Measurements from ENCODE around the gene LONP2.
"Not testable (repeated sequence)": the region's sequence is repeated elsewhere in the genome, so short reads cannot be mapped to it uniquely, and the experiment has no call there.

Gene LONP2

DNA sequence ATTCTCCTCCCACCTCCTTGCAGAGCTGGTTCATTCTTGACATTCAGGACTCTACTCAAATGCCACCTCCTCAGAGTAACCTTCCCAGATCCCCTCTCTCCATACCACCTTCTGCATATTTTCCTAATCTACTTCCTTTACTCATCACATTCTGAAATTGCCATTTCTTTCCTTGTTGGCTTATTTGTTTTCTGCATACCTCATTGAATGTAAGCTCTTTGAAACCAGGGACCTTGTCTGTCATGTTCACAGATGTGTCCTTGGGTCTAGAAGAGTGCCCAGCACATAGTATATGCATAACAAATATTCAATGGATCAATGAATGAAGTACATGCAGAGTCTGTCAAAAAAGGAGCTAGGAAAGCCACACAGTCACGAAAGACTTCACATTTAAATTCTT is 7.8 kb upstream of the LONP2 start:
- DNase-seq = no peak

DNA sequence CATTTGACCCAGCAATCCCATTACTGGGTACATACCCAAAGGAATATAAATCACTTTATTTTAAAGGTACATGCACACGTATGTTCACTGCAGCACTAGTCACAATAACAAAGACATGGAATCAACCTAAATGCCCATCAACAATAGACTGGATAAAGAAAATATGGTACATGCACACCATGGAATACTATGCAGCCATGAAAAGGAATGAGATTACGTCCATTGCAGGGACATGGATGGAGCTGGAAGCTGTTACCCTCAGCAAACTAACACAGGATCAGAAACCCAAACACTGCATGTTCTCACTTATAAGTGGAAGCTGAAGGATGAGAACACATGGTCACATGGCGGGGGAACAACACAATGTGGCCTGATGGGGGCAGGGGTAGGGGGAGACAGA is 4.0 kb upstream of the LONP2 start:
- not testable (repeated sequence) for DNase-seq

DNA sequence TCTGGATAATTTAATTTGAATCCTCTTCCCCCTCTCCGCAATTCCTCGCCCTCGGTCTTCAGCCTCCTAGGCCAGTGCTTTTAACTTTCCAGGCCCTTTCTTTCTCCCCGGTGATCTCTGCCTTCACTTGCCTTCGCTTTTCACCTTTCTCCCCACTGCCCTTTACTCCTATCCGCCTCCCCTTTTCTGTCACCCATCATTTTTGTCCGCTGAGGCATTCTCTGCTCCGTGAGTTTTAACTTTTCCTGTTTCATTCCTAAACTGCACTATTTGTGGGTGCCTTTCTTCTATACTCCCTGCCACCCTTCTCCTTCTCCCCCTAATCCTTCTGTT is 729 bp downstream of the LONP2 start:
- no peak for DNase-seq

DNA sequence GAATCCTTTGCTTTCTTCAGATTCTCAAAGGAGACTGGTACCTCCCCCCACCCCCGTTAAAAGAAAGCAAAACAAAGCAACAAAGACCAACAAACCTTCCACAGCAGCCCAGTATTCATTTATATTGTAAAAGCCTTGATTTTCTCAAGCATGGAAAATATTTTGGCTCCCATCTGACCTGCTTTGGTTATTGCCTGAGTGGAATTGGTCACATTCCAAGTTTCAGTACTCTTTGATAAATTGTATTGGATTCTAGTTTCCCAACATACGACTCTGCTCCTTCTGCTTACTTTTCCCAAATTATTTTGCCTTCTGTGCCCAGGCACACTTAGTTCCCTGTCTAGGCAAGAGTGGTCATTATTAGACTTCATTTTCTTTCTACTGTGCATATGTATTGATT is 2.0 kb downstream of the LONP2 start:
- DNase-seq = peak; percentile 4

DNA sequence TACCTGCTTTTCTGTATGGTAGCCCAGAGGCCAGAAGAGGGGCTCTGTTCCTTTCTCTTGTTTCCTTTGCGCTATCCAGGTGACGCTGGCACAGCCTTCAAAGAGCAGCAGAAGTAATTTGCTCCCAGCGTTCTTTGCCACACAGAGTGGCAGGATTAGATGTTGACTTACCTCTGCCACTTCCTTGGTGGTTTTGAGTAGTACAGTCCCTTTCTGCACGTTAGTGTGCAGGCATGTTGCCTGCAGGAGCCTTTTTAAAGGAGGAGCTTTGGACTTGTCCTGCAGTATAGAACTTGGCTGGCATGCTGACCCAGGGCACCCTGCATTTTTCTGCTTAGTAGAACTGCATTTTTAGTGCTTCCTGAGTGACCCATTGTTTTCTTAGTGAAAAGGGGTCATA is 3.2 kb downstream of the LONP2 start, which contains the start of gene ABCC11:
Gene ABCC11 (minus strand): TSS at position 229 of the 400 bp plus-strand sequence. CDS start 15,618 bp downstream, outside the sequence.
- no peak for DNase-seq

DNA sequence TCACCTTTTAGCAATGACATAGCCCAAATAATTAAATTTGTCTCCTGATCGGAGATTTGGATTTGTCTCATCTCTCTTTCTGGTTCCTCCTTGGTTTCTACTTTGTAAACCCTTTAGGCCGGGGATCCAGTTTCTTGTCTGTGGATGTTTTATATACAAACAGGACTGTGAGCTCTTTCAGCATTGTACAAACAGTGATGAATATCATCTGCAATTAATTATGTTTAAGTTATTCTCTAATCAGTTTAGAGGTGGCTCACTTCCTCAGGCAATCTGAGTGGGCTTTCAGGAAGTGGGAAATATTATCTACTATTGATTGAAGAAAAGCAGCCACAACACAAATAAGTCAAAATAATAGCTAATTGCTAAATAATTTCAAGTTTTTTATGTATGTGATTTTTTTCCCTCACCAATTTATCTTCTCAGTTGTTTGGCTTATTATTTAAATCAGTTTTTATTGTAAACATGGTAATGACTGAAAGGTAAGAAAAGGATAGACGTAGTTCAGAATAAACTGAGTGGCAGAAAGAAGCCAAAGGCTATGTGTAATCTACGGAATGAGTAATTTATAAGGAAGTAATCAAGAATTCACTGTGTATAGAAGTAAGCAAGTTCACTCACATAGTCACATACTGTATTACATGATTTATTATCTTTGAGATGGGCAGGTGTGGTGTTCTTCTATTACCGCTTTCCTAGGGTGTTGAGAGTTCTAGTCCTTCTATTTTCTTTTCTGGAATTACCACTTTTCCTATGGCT is 6.6 kb downstream of the LONP2 start:
- no peak for DNase-seq

DNA sequence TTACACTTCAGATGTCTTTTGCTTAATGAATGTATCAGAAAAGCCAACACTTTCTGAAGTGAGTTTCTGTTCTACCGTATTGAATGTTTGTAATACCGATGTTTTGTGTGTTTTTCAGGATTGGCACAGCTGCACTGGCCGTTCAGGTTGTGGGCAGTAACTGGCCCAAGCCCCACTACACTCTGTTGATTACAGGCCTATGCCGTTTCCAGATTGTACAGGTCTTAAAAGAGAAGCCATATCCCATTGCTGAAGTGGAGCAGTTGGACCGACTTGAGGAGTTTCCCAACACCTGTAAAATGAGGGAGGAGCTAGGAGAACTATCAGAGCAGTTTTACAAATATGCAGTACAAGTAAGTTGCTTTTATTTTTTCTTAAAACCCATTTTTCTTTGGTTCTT is 7.9 kb downstream of the LONP2 start:
- DNase-seq = no peak

DNA sequence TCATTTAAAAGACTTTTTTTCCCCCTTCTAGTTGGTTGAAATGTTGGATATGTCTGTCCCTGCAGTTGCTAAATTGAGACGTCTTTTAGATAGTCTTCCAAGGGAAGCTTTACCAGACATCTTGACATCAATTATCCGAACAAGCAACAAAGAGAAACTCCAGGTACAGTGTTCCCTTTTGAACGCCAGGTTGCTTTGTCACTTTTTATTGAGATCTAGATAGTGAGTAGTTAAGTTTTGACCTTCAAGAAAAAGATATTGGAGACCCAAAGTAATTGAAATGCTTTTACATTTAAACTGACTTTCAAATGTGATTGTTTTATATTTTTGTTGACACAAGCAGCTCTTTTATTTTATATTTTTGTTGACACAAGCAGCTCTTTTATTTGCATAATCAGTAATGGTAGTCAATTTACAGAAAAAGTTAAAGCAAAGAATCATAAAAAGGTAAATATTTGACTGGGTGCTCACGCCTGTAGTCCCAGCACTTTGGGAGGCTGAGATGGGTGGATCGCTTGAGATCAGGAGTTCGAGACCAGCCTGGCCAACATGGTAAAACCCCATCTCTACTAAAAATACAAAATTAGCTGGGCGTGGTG is 12.6 kb downstream of the LONP2 start:
- DNase-seq = no peak

DNA sequence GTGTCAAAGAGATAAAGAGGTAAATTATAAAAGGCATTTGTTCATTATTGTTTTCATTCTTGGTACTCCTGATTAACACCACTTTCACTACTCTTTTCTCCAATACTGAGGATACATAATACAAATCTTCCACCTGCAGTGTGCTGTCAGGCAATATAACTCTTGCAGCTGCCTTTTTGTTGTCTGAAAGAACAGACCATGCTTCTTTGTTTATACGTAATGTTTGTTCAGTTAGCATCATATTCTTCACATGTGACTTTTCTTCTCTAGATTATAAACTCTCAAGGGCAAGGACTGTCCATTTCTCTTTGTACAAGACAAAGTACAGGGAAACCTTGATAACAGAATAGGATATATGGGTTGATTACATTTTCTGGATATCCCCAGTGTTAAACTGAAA is 17.5 kb downstream of the LONP2 start:
- DNase-seq = no peak

DNA sequence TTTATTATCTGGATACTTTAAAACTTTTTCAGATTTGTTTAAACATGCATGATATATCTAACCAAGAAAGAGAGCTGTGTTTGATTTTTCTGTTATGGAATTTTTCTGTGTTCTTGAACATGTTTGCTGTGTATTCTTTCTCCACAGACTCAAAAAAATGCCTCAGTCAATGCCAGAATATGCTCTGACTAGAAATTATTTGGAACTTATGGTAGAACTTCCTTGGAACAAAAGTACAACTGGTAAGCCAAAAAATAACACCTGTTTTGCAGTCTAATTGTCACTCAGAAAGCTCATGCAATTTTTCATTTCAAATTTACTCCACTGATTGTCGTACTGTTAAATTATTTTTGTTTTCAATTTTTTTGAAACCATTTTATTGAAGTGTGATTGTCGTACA is 18.5 kb downstream of the LONP2 start:
- no peak for DNase-seq

DNA sequence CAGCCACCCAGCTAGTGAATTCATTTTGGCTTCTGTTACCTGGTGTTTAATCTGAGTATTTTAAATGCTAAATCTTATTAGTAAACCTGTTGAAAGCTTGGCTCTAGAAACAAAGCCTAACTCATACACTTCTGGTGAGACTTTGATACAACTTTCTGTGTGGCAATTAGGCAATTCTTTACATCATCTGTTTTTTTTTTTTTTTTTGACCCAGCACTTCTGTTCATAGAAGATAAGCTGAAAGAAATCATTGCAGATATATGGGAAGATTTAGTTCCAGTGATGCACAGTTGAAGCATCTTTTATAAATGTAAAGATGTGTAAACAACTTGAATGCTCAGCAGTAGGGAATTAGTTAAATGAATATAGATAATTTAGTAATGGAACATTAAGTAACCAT is 24.9 kb downstream of the LONP2 start:
- no peak for DNase-seq

DNA sequence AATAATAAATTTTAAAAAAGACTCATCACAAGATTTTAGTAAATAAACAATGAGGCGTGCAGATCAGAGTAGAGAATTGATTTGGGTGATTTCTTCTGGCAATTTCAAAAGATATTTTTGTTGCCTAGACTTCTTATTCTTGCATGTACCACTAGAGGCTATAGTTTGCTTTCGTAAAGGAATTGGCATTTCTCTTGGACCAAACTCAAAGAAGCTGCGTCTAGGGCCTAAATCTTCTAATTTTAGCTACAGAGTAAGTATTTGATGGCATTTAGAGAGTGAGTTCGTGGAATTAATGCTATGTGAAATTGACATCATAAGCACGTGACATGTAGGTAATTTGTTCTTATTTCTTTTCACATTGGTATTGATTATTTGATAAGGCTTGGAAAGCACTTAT is 27.6 kb downstream of the LONP2 start:
- peak; percentile 28 for DNase-seq

DNA sequence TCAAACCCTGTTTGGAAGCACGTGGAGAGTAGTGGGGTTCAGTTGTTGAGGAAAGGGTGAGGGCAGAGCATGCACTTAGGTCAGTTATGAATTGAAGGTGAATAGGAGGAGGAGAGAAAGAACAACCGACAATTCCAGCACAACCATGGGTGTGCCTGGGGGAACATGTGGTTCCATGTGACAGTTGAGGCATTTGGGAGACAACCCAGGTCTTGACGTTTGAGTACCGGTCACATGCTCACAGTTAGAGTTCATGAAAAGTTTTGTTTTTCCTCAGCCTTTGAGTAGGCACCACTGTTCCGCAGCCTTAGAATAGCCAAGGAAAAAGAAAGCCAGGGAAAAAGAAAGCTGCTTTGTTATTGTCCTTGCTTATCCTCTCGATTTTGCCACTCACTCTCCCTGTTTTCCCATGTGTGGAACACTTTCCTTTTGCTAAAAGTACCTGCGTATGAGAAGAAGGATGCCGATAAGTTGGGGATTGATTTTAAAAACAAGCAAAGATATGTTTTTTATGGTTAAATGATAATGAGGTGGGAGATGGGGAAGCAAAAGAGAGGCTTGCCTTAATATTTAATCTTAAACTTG is 28.8 kb downstream of the LONP2 start:
- DNase-seq = no peak

DNA sequence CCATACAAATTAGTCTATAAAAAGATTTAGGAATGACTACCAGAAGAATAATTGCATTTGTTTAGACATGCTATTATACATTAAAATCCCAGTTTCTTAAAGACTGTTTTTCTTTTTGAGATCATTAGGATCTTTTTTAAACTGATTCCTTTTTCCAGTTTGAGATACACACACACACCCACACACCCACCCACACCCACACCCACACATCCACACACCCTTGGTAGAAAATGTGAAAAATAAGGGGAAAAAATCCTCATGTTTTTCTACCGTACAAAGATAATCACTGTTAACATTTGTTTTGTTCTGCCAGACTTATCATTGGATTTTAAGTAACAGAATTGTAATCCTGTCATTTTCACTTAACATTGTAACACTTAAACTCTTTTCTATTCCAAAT is 30.4 kb downstream of the LONP2 start:
- DNase-seq = no peak

DNA sequence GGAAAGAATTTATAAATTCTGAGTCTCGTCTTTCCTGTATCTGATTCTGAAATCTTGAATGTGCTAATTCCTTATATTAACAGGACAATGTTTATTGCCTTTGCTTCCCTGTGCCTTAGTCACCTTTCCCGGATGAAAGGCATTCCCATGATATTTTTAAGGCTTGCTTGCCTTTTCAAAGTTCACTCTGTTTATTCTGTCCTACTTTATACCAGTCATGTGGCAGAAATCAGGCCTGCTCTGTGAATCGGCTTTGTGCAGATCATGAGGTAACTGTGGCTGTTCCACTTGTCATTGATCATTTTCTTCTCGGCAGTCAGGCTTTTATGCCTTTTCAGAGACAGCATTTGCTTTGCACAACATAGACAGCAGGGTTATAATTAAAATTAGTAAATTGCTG is 32.0 kb downstream of the LONP2 start:
- DNase-seq = no peak

DNA sequence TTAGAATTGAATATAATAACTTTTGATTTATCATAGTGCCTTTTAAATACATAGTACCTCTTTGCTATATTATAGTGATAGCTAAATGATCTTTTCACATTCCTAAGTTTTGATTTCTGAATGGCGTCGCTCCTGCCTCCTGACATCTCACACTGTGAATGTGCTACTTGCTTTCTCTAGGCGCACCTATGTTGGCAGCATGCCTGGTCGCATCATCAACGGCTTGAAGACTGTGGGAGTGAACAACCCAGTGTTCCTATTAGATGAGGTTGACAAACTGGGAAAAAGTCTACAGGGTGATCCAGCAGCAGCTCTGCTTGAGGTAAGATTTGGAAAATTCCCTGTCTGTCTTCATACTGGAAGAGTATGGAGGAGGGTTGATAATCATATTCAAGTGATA is 33.1 kb downstream of the LONP2 start:
- no peak for DNase-seq

DNA sequence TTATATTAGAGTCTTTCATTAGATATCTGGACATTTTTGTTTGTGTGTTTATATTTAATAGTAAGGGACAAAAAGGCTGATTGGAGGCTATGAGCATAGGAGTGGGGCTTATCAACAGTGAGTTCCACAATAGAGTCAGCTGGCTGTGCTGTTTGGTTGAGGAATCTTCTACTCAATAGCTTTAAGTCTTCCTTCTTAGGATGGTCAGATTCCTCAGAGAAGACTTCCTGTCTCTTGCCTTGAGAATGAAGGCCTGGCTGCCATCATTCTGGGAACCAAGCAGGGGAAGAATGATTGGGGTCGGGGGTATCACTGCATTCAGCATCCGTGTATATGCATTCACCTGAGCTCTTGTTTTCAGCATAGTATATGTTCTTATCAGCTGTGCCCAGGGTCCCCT is 35.1 kb downstream of the LONP2 start:
- DNase-seq = no peak

DNA sequence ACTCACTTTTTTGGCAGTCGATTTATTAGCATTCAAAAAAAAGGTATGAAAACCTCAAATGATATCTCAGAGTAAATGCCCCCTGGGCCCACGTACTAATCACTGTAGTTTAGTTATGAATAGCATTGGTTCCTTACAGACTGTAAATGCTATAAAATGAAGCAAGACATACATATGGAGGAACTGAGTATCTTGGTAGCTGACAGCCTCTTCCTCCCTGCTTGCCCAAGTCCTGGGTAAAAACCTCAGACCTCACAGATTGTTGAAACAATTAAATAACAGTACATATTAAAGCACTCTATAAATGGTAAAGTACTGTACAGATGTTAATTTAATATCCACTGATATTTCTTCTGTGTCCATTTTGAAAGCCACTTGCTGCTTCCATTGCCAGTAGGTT is 36.4 kb downstream of the LONP2 start:
- no peak for DNase-seq

DNA sequence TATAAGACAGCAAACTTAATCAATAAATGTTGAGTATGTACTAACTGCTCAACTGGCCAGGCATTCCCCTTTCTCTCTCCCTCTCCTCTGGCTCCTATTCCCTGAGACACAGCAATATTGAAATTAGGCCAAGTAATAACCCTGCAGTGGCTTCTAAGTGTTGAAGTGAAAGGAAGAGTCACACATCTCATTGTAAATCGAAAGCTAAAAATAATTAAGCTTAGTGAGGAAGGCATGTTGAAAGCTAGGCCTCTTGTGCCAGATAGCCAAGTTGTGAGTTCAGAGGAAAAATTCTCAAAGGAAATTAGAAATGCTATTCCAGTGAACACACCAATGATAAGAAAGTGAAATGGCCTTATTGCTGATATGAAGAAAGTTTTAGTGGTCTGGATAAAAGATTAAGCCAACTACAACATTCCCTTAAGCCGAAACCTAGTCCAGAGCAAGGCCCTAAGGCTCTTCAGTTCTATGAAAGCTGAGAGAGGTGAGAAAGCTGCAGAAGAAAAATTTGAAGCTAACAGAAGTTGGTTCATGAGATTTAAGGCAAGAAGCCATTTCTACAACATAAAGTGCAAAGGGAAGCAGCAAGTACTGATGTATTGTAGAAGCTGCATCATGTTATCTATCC is 38.6 kb downstream of the LONP2 start:
- DNase-seq = no peak

DNA sequence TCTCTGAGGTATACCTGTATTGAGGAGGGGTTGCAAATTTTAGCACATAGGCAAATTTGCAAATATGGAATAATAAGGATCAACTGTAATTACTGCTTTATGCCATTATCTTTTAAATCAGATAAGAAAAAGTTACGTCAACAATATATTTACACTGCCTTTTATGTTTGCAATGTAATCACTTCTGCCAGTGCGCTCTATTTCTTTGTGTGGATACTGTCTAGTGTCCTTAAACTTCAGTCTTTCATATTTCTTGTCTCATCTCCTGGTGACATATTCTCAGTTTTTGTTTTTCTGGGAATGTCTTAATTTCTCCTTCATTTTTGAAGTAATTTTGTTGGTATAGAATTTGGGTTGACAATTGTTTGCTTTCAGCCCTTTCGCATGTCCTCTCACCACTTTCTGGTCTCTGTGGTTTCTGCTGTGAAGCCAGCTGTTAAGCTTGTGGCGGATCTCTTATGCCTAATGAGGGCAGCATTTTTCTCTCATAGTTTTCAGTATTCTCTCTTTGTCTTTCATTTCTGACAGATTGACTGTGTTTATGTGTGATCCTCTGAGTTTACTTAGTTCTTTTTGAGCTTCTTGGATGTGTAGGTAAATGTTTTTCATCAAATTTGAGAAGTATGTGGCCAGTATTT is 40.8 kb downstream of the LONP2 start:
- no peak for DNase-seq

DNA sequence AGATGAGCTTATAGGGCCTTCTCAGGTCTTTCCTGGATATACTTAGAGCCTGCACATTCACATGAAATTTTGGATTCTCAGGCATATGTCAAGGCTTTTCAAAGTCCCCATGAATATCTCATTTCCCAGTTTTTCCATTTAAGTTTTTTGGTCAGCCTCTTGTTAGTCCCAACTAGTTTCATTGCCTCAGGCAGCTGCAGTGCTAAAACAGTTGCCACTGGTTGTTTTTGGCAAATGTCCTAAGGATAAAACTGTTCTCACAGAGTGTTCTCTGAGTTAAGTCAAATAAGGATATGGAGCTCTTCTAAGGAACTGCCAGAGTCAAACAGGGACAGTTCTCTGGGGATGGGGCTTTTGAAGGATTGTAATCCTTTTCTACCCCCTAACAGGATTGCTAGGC is 43.1 kb downstream of the LONP2 start:
- DNase-seq = no peak

DNA sequence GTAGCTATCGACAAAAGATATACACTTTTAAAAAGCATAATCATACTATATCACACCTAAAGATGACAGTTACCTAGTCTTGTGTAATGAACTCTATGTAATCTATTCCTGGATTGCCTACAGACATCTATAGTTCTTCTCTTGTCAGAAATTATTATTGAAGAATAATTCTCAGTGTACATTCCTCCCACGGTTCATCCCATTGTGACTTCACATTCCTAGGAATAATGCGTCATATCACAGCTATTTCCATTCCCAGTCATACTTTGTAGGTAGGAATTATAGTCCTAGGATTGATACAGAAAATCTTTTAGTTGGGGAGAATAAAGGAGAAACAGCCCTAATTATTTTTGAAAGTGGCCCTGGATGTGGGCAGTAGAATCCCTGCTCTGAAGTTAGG is 47.2 kb downstream of the LONP2 start:
- peak; percentile 21 for DNase-seq

DNA sequence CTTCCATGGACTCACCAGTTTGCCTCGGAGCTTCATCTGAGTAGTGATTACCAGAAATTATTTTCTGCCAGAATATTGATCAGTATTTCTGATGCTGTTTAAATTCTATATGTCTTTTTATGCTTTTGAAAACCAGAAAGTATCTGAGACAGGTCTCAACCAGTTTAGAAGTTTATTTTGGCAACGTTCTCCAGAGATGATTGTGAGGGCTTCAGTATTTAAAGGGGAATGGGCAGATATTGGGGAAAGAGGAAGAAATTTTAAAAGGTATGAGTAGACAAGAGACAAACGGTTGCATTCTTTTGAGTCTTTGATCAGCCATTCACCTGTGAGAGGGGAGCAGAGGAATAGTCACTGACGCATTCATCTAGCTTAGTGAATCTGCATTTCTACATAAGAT is 47.7 kb downstream of the LONP2 start:
- no peak for DNase-seq
